HepG2 (cell line): ENCODE measurements around the gene HOXB4.

ENCODE experiments used
- CBX2 ChIP-seq, 2 experiments: fragments of 200-600 bp in 1 of 2; sonication (generic); formaldehyde crosslinking in 1 of 2; IDR thresholded peaks; 2 replicates each; pipeline versions ENCODE4 v1.7.0 to v1.8.1; 2018 to 2022; ENCODE audit warnings: low read depth in 2 of 2, low read length in 1 of 2, mild to moderate bottlenecking in 1 of 2, missing genetic modification reagents in 1 of 2
- ELK4 ChIP-seq: sonication (generic); formaldehyde crosslinking; IDR thresholded peaks from 2 replicates; pipeline ENCODE4 v1.9.0; 2021; ENCODE audit warnings: missing genetic modification reagents, borderline replicate concordance
- FOXK1 ChIP-seq: sonication (generic); formaldehyde crosslinking; IDR thresholded peaks from 2 replicates; pipeline ENCODE4 v1.4.0; 2020; ENCODE audit warnings: low read depth, missing genetic modification reagents, borderline replicate concordance
- KDM1A ChIP-seq: IDR thresholded peaks from 2 replicates; pipeline ENCODE4 v1.6.1; 2016; ENCODE audit warnings: missing compliant biosample characterization
- MAX ChIP-seq: IDR thresholded peaks from 2 replicates; pipeline ENCODE4 v1.6.1; 2012; ENCODE audit warnings: inconsistent platforms
- POLR2AphosphoS2 ChIP-seq: IDR thresholded peaks from 2 replicates; pipeline ENCODE4 v1.6.1; 2011; ENCODE audit warnings: low read depth, low read length, improper control_type of control experiment
- RXRA ChIP-seq: sonication (generic); formaldehyde crosslinking; IDR thresholded peaks from 2 replicates; pipeline ENCODE4 v1.5.1; 2020; ENCODE audit warnings: missing genetic modification reagents
- USF2 ChIP-seq, 2 experiments: sonication (generic) in 1 of 2; formaldehyde crosslinking in 1 of 2; IDR thresholded peaks; 2 replicates each; pipeline versions ENCODE4 v1.5.1 to v1.6.1; 2011 to 2020; ENCODE audit warnings: borderline replicate concordance in 1 of 2, low read depth in 1 of 2, low read length in 1 of 2, mild to moderate bottlenecking in 1 of 2, missing genetic modification reagents in 1 of 2, moderate library complexity in 1 of 2
- ZBTB3 ChIP-seq: sonication (generic); formaldehyde crosslinking; IDR thresholded peaks from 2 replicates; pipeline ENCODE4 v1.4.0; 2020; ENCODE audit warnings: low read depth, mild to moderate bottlenecking, moderate library complexity, missing genetic modification reagents, borderline replicate concordance
- ZFP36 ChIP-seq: fragments of 150-350 bp; IDR thresholded peaks from 2 replicates; pipeline ENCODE4 v1.6.1; 2018; ENCODE audit warnings: borderline replicate concordance, low read length, low read depth; ENCODE audit not compliant: partially characterized antibody
- ZNF552 ChIP-seq: sonication (generic); formaldehyde crosslinking; IDR thresholded peaks from 2 replicates; pipeline ENCODE4 v1.9.0; 2022; ENCODE audit warnings: missing genetic modification reagents, mild to moderate bottlenecking, borderline replicate concordance
- ZNF740 ChIP-seq: sonication (generic); formaldehyde crosslinking; IDR thresholded peaks from 2 replicates; pipeline ENCODE4 v1.4.0; 2020; ENCODE audit warnings: missing genetic modification reagents

GRCh38 chr17:48561884-48562810, 16.0 kb downstream of the HOXB4 start:
- TF ChIP-seq ZBTB3 (CRISPR knock-in tag) = no peak
- no peak for TF ChIP-seq CBX2 (IDR thresholded peaks at IDR 0.05; ENCODE audit: low read depth, low read length)
- TF ChIP-seq CBX2 (CRISPR knock-in tag; IDR thresholded peaks at IDR 0.05; ENCODE audit: low read depth) = no peak
- no peak for TF ChIP-seq RXRA (CRISPR knock-in tag)
- no peak for TF ChIP-seq ZNF740 (CRISPR knock-in tag)
- no peak for TF ChIP-seq KDM1A (CRISPR knock-in tag)
- no peak for TF ChIP-seq FOXK1 (CRISPR knock-in tag)
- TF ChIP-seq USF2 (IDR thresholded peaks at IDR 0.05; ENCODE audit: low read depth, low read length) = no peak
- TF ChIP-seq USF2 (CRISPR knock-in tag; IDR thresholded peaks at IDR 0.05; ENCODE audit: borderline replicate concordance) = no peak
- TF ChIP-seq POLR2AphosphoS2 = no peak
- TF ChIP-seq ELK4 (CRISPR knock-in tag) = no peak
- TF ChIP-seq ZNF552 (CRISPR knock-in tag) = no peak
- no peak for TF ChIP-seq ZFP36
- no peak for TF ChIP-seq MAX
